ENCODE data around the gene UQCC2.
A peak's percentile ranks its signal among the peaks of the same experiment; 100 is the strongest.

The UQCC2 gene

GRCh38 chr6:33714385-33715040 is 3.0 kb upstream of the UQCC2 start:
- Histone ChIP-seq H3K27ac (ENCODE audit: low read depth, low read length) (no peak overlapping the region), H3K4me3 (ENCODE audit: low read depth, low read length) (no peak overlapping the region), H3K9ac (ENCODE audit: low read length) (no peak overlapping the region), H3K4me1 (ENCODE audit: control insufficient read depth, insufficient read depth, low read length) (peaks cover 28% of the 10 kb centered on the region), H3K9me3 (ENCODE audit: control insufficient read depth, insufficient read depth, low read depth, low read length) (no peaks in the 10 kb centered on the region), H3K36me3 (ENCODE audit: control insufficient read depth, insufficient read depth, low read length) (peaks cover 12% of the 10 kb centered on the region), H3K27me3 (ENCODE audit: control insufficient read depth, insufficient read depth, low read length) (no peaks in the 10 kb centered on the region)

GRCh38 chr6:33713786-33714185 is 2.3 kb upstream of the UQCC2 start:
- H3K36me3 ChIP-seq (ENCODE audit: control insufficient read depth, insufficient read depth, low read length) = peaks cover 19% of the 10 kb centered on the region
- no peak overlapping the region for H3K9ac ChIP-seq (ENCODE audit: low read length)
- H3K9me3 ChIP-seq (ENCODE audit: control insufficient read depth, insufficient read depth, low read depth, low read length) = no peaks in the 10 kb centered on the region
- H3K27ac ChIP-seq (ENCODE audit: low read depth, low read length) = no peak overlapping the region
- H3K4me3 ChIP-seq (ENCODE audit: low read depth, low read length) = no peak overlapping the region
- H3K27me3 ChIP-seq (ENCODE audit: control insufficient read depth, insufficient read depth, low read length) = no peaks in the 10 kb centered on the region
- peaks cover 28% of the 10 kb centered on the region for H3K4me1 ChIP-seq (ENCODE audit: control insufficient read depth, insufficient read depth, low read length)

- peaks cover 27% of the 10 kb centered on the region for H3K36me3 ChIP-seq (ENCODE audit: control insufficient read depth, insufficient read depth, low read length)
- no peaks in the 10 kb centered on the region for H3K9me3 ChIP-seq (ENCODE audit: control insufficient read depth, insufficient read depth, low read depth, low read length)
- H3K27ac ChIP-seq (ENCODE audit: low read depth, low read length) = no peak overlapping the region
- peaks cover 28% of the 10 kb centered on the region for H3K4me1 ChIP-seq (ENCODE audit: control insufficient read depth, insufficient read depth, low read length)
- no peaks in the 10 kb centered on the region for H3K27me3 ChIP-seq (ENCODE audit: control insufficient read depth, insufficient read depth, low read length)
- no peak overlapping the region for H3K4me3 ChIP-seq (ENCODE audit: low read depth, low read length)
- H3K9ac ChIP-seq (ENCODE audit: low read length) = no peak overlapping the region
These were observed 1.4 kb upstream of the UQCC2 start for GRCh38 chr6:33712914-33713313.

- H3K36me3 ChIP-seq (ENCODE audit: control insufficient read depth, insufficient read depth, low read length) = peaks cover 42% of the 10 kb centered on the region
- peak overlapping the region; percentile 100; the same call in 1 of the 2 replicates for H3K27ac ChIP-seq (ENCODE audit: low read depth, low read length)
- peak overlapping the region; percentile 100 for H3K9ac ChIP-seq (ENCODE audit: low read length)
- no peaks in the 10 kb centered on the region for H3K9me3 ChIP-seq (ENCODE audit: control insufficient read depth, insufficient read depth, low read depth, low read length)
- H3K27me3 ChIP-seq (ENCODE audit: control insufficient read depth, insufficient read depth, low read length) = no peaks in the 10 kb centered on the region
- H3K4me1 ChIP-seq (ENCODE audit: control insufficient read depth, insufficient read depth, low read length) = peaks cover 22% of the 10 kb centered on the region
- H3K4me3 ChIP-seq (ENCODE audit: low read depth, low read length) = peak overlapping the region; percentile 92
These were observed 991 bp downstream of the UQCC2 start for GRCh38 chr6:33710296-33711121.

GRCh38 chr6:33709605-33710295 is 1.8 kb downstream of the UQCC2 start:
- Histone ChIP-seq H3K36me3 (ENCODE audit: control insufficient read depth, insufficient read depth, low read length) (peaks cover 43% of the 10 kb centered on the region), H3K4me3 (ENCODE audit: low read depth, low read length) (no peak overlapping the region), H3K27me3 (ENCODE audit: control insufficient read depth, insufficient read depth, low read length) (no peaks in the 10 kb centered on the region), H3K27ac (ENCODE audit: low read depth, low read length) (no peak overlapping the region), H3K9ac (ENCODE audit: low read length) (no peak overlapping the region), H3K9me3 (ENCODE audit: control insufficient read depth, insufficient read depth, low read depth, low read length) (no peaks in the 10 kb centered on the region), H3K4me1 (ENCODE audit: control insufficient read depth, insufficient read depth, low read length) (peaks cover 25% of the 10 kb centered on the region)

GRCh38 chr6:33708516-33709204 is 2.8 kb downstream of the UQCC2 start:
- Histone ChIP-seq H3K27ac (ENCODE audit: low read depth, low read length) (no peak overlapping the region), H3K27me3 (ENCODE audit: control insufficient read depth, insufficient read depth, low read length) (no peaks in the 10 kb centered on the region), H3K9me3 (ENCODE audit: control insufficient read depth, insufficient read depth, low read depth, low read length) (no peaks in the 10 kb centered on the region), H3K36me3 (ENCODE audit: control insufficient read depth, insufficient read depth, low read length) (peaks cover 51% of the 10 kb centered on the region), H3K4me1 (ENCODE audit: control insufficient read depth, insufficient read depth, low read length) (peaks cover 25% of the 10 kb centered on the region), H3K4me3 (ENCODE audit: low read depth, low read length) (no peak overlapping the region), H3K9ac (ENCODE audit: low read length) (no peak overlapping the region)

GRCh38 chr6:33707771-33708170 is 3.7 kb downstream of the UQCC2 start:
- Histone ChIP-seq H3K36me3 (ENCODE audit: control insufficient read depth, insufficient read depth, low read length) (peaks cover 52% of the 10 kb centered on the region), H3K9ac (ENCODE audit: low read length) (no peak overlapping the region), H3K27ac (ENCODE audit: low read depth, low read length) (no peak overlapping the region), H3K4me3 (ENCODE audit: low read depth, low read length) (no peak overlapping the region), H3K27me3 (ENCODE audit: control insufficient read depth, insufficient read depth, low read length) (no peaks in the 10 kb centered on the region), H3K4me1 (ENCODE audit: control insufficient read depth, insufficient read depth, low read length) (peaks cover 25% of the 10 kb centered on the region), H3K9me3 (ENCODE audit: control insufficient read depth, insufficient read depth, low read depth, low read length) (no peaks in the 10 kb centered on the region)

GRCh38 chr6:33705955-33706725 is 5.4 kb downstream of the UQCC2 start:
- H3K4me1 ChIP-seq (ENCODE audit: control insufficient read depth, insufficient read depth, low read length) = peaks cover 21% of the 10 kb centered on the region
- peaks cover 59% of the 10 kb centered on the region for H3K36me3 ChIP-seq (ENCODE audit: control insufficient read depth, insufficient read depth, low read length)
- H3K9me3 ChIP-seq (ENCODE audit: control insufficient read depth, insufficient read depth, low read depth, low read length) = no peaks in the 10 kb centered on the region
- no peaks in the 10 kb centered on the region for H3K27me3 ChIP-seq (ENCODE audit: control insufficient read depth, insufficient read depth, low read length)
- H3K4me3 ChIP-seq (ENCODE audit: low read depth, low read length) = no peak overlapping the region
- H3K27ac ChIP-seq (ENCODE audit: low read depth, low read length) = no peak overlapping the region
- no peak overlapping the region for H3K9ac ChIP-seq (ENCODE audit: low read length)

GRCh38 chr6:33705268-33705885 is 6.1 kb downstream of the UQCC2 start:
- Histone ChIP-seq H3K9me3 (ENCODE audit: control insufficient read depth, insufficient read depth, low read depth, low read length) (no peaks in the 10 kb centered on the region), H3K36me3 (ENCODE audit: control insufficient read depth, insufficient read depth, low read length) (peaks cover 62% of the 10 kb centered on the region), H3K4me3 (ENCODE audit: low read depth, low read length) (no peak overlapping the region), H3K27me3 (ENCODE audit: control insufficient read depth, insufficient read depth, low read length) (no peaks in the 10 kb centered on the region), H3K9ac (ENCODE audit: low read length) (no peak overlapping the region), H3K27ac (ENCODE audit: low read depth, low read length) (no peak overlapping the region), H3K4me1 (ENCODE audit: control insufficient read depth, insufficient read depth, low read length) (peaks cover 13% of the 10 kb centered on the region; the same call in 1 of the 2 replicates)
